Gastroesophageal sphincter (tissue), 3 donors: ENCODE measurements around the gene ETFA.

Source experiments
- POLR2A ChIP-seq, 2 donors: fragments of 450-650 bp; IDR thresholded peaks; one replicate each; pipeline ENCODE4 v1.6.1; 2017; ENCODE audit warnings: antibody characterized with exemption in 2 of 2, mild to moderate bottlenecking in 2 of 2, moderate library complexity in 1 of 2
- POLR2AphosphoS5 ChIP-seq: sonication (generic); formaldehyde crosslinking; IDR thresholded peaks from one replicate; pipeline ENCODE4 v1.6.1; 2017; ENCODE audit warnings: antibody characterized with exemption
- TF ChIP-seq, protein P1 (sequence below), 4 experiments: fragments of 200-600 bp in 2 of 4; fragments of 450-650 bp in 2 of 4; sonication (generic) in 1 of 4; IDR thresholded peaks; one replicate each; pipeline ENCODE4 v1.5.1; 2017 to 2019; ENCODE audit warnings: antibody characterized with exemption in 4 of 4, mild to moderate bottlenecking in 2 of 4, moderate library complexity in 2 of 4

DNA sequence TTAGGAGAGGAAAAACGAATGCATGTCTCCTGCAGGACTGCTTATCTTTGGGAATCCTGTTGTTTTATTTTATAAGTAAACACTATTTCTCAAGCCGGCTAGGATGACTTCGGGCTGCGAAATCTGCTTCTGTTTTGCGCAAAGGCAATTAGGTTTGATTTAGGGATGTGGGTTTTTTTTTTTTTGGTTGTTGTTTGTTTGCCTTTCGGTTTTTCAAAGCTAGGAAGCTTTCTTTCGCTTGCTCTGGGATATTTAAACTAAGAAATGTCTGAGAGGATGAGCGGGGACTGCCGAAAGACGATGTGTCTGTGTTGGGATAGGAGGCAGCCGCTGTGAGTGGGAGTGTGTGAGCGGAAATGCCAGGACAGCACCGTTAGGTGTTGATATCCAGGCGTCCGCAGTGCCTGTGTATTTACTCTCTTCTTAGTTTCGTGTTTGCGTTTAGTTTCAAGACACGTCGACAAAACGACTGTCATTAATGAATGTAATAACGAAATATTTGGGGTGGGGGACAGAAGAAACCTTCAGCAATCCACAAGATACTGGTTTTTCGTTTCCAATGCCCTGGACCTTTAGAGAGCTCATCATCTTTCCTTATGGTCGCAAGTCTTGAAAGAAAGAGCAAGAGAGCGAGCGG lies 25.9 kb upstream of the ETFA start:
- TF ChIP-seq POLR2AphosphoS5 (peak; percentile 6), POLR2A (IDR thresholded peaks at IDR 0.05) (no peak)
- TF ChIP-seq, protein P1, sequence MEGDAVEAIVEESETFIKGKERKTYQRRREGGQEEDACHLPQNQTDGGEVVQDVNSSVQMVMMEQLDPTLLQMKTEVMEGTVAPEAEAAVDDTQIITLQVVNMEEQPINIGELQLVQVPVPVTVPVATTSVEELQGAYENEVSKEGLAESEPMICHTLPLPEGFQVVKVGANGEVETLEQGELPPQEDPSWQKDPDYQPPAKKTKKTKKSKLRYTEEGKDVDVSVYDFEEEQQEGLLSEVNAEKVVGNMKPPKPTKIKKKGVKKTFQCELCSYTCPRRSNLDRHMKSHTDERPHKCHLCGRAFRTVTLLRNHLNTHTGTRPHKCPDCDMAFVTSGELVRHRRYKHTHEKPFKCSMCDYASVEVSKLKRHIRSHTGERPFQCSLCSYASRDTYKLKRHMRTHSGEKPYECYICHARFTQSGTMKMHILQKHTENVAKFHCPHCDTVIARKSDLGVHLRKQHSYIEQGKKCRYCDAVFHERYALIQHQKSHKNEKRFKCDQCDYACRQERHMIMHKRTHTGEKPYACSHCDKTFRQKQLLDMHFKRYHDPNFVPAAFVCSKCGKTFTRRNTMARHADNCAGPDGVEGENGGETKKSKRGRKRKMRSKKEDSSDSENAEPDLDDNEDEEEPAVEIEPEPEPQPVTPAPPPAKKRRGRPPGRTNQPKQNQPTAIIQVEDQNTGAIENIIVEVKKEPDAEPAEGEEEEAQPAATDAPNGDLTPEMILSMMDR (IDR thresholded peaks at IDR 0.05), result no peak
